CD4-positive, alpha-beta T cell treated with Interleukin-6 for 4 hours (primary cell): ENCODE results near the gene SERPINA5.
"Not testable (repeated sequence)": the region's sequence is repeated elsewhere in the genome, so short reads cannot be mapped to it uniquely, and the experiment has no call there.

Experiments
- DNase-seq: peaks from one replicate; pipeline ENCODE4 v3.0.0-alpha.2; 2020; ENCODE audit warnings: mixed read lengths

Gene SERPINA5

DNA sequence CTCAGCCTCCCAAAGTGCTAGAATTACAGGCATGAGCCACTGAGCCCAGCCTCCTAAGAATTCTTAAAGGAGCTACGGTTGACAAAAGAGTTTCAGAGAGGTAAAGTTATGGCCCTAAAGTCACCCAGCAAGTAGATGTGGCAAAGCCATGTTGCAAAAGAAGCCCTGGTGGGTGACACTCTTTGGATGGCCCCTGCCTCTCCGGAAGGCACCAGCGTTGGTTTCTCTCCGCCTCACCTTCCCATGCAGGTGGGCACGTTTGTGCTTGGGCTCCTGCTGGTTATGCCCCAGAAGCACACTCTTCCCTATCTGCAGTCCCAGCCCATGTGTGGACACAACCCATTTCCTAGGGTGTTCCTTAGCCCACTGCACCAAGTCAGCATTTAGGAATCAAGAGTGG, 21.5 kb downstream of the SERPINA5 start:
- DNase-seq, result no peak

DNA sequence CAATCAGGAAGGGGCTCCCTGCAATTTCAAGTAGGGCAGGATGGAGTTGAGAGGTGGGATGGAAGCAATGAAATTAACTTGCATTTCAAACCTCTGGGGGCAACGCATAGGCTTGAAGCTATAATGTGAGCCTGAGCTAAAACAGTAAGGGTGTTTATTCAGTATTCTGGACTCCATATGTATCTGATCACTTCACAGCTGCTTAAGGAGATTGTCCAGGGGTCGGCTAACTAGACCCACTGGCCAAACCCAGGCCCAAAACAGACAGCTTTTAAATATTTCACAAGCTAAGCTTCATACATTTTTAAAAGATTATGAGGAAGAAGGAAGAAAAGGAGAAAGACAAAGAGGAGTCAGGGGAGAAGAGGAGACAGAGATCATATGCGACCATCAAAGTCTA, 24.1 kb downstream of the SERPINA5 start:
- no peak for DNase-seq

DNA sequence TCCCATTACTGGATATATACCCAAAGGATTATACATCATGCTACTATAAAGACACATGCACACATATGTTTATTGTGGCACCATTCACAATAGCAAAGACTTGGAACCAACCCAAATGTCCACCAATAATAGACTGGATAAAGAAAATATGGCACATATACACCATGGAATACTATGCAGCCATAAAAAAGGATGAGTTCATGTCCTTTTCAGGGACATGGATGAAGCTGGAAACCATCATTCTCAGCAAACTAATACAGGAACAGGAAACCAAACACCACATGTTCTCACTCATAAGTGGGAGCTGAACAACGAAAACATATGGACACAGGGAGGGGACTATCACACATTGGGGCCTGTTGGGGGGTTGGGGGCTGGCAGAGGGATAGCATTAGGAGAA, 27.7 kb downstream of the SERPINA5 start:
- DNase-seq, result not testable (repeated sequence)

DNA sequence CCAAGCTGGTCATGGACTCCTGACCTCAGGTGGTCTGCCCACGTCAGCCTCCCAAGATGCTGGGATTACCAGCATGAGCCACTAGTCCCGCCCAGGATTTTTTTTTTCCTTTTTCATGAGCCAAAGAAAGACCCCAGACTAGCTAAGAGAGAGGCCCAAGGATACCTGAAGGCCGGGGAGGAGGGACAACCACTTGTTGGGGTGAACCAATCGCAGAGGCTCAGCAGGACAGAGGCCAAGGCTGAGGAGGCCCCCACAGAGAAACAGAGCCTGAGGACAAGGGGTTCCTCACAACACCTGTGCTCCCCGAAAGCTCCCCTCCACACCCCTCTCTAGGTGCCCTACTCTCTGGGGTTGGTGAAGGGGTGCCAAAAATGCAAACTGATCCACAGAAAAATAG, 30.0 kb downstream of the SERPINA5 start:
- DNase-seq, result no peak

DNA sequence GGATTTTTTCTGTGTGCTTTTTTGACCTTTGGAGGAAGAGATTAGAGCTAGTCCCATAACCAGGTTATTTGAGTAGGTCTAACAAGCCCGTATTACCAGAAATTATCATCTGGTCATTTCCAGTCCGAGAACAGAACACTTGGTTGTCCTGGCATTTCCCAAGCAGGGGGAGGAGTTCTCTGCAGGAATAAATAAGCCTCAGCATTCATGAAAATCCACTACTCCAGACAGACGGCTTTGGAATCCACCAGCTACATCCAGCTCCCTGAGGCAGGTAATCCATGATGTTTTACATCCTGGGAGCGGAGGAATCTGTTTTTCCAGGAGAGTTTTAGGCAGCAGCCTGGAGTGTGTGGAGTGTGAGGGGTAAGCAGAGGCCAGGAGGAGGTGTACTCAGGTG, 30.9 kb downstream of the SERPINA5 start, which contains the start of gene SERPINA3:
TSS of gene SERPINA3 (plus strand) at position 218 of the 400 bp plus-strand sequence. CDS start 2,051 bp downstream, outside the sequence.
- no peak for DNase-seq

DNA sequence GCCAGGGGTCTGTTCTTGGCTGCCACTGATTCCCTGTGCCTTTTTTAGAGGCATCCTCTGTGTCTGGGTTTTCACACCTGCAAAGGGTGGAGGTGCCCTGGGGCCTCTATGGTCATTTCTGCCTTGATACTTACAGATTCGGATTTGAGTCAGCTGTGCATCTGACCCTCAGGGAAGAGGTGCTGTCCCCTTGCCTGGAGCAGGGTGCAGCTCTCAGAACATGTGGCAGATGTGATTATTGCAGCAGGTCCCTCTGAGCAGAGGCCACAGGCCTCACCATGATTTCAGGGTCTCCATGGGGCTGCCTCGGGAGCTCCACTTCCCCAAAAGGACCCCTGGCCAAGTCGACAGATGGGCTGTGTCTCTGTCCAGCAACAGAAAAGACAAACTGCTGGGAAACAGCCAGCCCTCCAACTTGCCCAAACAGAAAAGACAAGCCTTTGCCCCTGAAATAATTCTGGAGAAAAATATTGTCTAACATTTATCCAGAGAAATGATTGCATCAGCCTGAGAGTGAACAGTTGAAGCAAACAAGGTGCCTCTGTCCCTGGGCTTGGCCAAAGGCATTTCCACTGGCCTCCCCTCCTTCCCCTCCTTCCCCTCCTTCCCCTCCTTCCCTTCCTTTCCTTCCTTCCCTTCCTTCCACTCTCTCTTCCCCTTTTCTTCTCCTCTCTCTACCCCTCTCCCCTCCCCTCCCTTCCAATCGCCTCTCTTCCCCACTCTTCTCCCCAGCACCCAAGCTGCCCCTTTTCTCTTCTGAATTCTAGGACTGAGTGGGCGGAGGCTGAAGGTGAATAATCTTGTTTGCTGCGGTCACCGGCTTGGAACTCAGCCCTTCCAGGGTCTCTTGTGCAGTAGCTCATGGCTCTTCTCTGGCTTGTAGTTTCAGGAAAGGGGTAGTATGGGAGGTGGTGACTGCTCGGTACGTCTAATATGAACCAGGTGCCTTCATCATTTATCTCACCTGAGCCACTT, 31.6 kb downstream of the SERPINA5 start:
- no peak for DNase-seq

DNA sequence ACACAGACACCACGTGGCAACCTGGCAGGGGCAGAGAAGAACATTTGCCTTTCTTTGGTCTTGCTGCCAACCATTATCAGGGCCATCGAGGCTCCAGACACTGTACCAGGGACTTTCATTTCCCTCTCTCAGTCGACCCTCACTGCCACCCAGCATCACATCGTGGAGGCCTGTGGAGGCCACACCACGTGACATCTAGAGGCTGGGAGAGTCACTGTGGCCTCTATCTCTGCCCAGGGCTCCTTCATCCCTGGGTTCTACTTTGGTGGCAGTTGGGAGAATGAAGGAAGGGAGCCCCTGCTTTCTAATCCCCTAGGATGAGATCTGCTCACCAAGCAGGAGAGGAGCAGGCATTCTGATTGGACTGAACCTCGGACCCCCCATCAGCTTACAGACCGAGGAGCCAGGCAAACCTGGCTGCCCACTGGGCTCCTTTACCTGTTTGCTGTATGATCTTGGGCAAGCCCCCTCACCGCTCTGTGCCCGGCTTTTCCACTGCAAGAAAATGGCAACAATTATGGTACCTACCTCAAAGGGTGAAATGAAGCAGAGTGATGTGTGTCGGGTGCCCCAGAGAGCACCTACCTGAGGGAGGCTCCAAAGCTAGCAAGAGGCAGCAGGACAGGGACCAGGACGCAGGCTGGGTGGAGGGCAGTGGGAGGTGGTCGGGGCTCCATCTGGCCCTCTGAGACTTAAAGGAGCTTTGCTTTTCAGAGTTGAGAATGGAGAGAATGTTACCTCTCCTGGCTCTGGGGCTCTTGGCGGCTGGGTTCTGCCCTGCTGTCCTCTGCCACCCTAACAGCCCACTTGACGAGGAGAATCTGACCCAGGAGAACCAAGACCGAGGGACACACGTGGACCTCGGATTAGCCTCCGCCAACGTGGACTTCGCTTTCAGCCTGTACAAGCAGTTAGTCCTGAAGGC, 32.8 kb downstream of the SERPINA5 start:
- DNase-seq, result no peak

DNA sequence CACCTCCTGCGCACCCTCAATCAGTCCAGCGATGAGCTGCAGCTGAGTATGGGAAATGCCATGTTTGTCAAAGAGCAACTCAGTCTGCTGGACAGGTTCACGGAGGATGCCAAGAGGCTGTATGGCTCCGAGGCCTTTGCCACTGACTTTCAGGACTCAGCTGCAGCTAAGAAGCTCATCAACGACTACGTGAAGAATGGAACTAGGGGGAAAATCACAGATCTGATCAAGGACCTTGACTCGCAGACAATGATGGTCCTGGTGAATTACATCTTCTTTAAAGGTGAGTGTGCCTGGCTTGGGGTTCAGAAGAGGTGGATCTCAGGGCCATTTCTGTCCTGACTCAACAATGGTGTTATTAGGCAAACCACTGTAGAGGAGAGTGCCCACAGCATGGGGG, 33.6 kb downstream of the SERPINA5 start:
- no peak for DNase-seq

DNA sequence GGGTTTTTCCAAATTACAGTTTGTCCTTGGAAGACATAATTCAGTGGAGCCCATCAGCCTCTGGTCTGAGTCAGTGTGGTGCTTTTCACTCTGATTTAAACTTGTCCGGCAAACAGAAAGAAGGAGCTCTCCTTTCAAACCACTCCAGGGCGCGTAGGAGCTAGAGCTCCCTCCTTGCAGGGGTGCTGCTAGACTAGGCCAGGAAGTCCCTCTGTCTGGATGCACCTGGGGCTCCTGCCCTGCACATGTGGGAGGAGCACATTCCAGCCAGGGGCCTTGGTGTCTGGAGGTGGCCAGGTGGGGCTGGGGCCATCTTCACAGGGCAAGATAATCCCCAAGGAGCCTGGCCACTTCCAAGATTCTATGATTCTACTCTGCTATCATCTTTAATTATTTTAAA, 34.0 kb downstream of the SERPINA5 start:
- no peak for DNase-seq

DNA sequence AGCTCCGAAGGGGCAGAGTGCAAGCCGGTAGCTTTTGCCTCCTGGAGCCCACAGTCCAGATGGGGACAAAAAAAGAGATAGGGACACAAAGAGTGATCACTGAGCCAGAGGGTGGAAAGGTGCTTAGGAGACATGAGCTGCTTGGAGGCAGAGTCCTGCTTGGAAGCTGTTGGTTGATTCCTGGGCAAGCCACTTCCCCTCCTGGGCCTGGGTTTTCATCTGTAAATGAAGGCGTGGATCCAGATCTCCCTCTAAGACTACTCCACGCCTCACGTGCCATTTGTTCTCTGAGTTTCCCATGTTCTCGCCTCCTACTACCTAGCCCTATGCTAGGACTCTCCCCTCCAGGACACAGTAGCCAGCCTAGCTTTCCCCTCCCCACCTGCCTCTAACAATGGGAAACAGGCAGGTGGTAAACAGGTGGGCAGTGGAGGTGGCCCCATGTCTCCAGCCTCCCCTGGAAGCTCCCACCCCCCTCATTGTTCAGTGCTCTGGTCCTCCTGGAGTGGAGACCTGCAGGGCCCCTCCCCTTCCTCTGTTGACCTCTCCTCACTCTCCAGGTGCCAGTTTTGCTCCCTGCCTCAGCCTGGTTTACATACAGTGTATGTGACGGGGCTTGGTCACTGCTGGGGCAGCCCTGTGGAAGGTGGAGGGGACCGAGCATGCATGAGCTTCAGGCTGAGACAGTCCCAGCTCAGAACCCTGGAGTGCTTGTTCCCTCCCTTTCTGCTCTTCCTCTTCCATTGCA, 34.8 kb downstream of the SERPINA5 start:
- no peak for DNase-seq

DNA sequence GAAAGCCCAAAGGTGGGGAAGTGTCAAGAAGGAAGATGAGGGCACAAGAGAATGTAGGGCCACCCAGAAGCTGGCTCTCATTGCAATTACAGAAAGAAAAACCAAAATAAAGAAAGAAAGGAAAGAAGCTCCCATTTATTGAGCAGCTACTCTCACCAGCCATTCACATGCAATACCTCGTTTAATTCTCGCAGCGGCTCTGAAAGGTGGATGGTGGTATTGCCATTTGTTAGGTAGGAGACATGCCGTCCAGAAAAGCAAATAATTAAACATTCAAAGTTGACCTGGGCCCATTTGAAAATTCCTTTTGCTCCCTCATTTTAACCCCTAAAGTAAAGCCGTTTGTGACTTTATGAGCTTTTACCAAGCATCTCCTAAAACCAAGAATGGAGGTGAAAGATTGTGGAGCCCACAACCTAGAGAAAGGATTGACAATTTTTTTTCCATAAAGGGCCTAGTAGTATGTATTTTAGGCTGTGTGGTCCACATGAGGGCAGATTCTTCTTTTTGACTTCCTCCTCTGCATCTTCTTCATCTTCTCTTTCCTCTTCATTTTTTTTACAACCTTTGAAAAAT, 36.2 kb downstream of the SERPINA5 start:
- DNase-seq, result no peak

DNA sequence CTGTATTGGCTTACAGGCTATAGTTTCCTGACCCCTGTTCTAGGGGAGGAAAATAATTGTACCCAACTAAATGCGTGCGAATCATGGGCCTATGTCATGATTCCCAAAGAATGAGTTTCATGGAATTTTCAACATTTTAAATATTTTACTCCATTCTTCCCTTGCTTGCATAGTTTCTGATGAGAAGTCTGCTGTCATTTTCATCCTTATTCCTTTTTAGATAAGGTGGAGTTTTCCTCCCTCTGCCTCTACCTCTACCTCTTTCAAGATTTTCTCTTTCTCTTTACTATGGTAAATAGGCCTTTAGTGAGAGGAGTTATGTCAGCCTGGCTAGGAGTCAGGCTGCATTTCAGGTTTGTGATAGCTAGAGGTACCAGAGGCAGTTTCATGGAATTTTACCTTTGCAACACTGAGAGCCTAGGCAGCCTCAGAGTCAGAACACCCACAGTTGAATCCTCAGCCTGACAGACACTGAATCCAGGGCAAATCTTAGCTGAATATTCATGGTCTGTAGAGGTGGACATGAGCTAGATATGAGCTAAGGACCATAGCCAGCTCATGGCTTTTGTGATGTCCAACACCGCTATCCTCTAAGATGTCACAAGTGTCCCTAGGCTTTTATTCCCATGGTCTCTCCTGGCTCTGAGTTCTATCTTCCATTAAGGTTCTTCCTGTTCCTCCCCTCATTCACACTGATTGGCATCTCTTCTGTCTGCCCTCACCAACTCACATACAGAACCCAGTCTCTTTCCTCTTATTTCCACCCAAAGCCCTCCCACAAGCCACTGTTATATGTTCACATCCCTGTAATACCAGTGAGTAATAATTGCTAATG, 37.0 kb downstream of the SERPINA5 start:
- DNase-seq, result no peak

DNA sequence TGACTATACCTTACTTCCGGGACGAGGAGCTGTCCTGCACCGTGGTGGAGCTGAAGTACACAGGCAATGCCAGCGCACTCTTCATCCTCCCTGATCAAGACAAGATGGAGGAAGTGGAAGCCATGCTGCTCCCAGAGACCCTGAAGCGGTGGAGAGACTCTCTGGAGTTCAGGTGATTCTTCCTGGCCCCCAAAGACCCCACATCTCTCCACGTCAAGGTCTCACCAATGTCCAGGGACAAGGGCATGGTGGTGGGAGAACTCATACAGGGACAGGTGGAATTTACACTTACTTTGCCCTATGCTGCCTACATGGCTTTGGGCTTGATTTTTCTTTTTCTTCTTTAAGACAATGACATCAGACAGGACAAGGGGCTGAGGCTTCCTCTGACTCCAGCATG, 38.1 kb downstream of the SERPINA5 start:
- no peak for DNase-seq

DNA sequence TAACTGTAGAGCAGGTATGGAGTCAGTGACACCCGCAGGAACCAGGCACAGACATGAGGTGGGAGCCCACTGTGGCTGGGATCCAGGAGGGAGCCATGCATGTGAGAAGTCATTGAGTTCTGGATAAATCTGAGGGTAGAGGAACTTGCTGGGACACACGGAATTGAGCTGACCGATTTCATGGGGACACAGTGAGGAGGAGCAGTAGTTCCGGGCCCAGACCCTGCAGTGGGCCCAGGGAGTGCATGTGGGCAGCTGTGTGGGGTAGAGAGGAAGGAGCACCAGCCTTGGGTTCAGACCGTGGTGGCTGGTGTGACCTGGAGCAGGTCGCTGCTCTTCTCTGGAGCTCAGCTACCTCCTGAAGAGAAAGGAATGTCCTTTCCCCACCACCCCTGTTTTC, 39.4 kb downstream of the SERPINA5 start:
- no peak for DNase-seq

DNA sequence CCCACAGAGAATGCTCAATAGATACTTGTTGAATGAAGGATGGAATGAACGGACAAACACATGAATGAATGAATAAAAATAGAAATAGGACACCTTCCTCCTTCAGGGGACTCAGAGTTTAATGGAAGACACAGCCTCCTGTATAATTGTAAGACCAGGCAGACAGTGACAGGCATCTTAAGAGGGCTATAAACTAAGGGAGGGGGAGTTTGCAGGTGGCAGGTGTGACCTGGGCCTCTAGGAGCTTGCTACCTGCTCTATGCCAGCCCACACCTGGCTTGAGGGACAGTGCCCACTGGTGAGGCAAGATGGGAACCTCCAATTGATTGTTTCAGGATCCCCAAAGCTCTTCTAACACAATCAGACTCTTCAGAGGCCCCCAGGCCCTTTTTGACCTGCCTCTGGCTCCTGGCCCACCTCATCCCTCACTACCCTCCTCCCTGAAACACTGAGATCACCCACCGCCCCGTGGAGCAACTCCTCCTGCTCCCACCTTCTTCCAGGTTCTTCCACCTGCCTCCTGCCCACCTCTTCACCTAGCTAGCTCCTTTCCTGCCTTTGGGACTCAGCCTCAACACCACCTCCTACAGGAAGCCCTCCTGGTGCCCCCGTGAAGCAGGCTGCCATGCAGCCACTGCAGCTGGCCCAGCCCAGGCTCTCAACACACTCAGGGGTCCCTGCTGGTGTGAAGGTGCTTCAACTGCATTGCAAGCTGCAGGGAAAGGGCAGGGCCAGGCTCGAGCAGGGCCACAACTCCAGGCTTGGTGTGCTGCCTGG, 40.3 kb downstream of the SERPINA5 start:
- DNase-seq, result no peak

DNA sequence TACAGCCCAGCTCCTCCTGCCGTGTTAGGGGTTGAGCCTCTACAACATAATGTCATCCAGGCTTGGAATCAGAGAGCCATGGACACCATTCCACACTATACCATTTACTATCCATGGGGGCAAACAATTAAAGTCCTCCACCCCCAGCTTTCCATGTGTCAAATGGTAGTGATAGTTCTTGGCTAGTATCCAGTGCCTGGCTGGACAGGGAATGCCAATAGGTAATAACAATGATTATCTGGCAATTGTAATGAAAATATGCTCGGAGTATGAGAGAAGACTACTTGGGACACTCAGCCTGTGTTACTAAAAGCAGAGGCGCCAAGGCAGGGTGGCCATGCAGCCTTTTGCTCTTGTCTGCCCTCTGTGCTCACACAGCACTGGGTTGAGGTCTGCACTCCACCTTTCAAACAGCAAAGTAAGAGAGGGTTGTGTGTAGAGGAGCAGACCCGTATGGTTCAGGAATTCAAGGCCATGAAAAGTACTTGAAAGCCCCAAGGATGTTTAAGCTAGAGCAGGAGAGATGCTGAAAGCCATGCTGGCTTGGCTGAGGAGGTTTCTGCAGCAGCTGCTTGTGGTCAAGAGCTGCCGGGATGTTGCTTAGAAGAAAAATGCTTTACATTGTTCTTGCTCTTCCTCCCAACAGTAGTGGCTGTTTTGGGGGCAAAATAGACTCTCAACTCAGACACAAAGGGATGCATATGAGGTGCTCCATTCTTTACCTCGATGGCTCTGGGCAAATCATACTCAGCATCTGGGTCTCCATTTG, 41.6 kb downstream of the SERPINA5 start:
- no peak for DNase-seq

DNA sequence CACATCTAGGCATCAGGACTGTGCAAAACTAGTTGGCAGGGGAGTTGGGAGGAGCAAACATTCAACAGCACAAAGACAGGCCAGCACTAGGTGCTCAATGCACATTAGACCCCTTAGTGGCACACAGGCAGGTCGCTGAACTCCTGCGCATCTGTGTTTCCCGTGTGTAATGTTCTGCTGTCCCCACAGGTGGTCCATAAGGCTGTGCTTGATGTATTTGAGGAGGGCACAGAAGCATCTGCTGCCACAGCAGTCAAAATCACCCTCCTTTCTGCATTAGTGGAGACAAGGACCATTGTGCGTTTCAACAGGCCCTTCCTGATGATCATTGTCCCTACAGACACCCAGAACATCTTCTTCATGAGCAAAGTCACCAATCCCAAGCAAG, 42.2 kb downstream of the SERPINA5 start:
- no peak for DNase-seq

DNA sequence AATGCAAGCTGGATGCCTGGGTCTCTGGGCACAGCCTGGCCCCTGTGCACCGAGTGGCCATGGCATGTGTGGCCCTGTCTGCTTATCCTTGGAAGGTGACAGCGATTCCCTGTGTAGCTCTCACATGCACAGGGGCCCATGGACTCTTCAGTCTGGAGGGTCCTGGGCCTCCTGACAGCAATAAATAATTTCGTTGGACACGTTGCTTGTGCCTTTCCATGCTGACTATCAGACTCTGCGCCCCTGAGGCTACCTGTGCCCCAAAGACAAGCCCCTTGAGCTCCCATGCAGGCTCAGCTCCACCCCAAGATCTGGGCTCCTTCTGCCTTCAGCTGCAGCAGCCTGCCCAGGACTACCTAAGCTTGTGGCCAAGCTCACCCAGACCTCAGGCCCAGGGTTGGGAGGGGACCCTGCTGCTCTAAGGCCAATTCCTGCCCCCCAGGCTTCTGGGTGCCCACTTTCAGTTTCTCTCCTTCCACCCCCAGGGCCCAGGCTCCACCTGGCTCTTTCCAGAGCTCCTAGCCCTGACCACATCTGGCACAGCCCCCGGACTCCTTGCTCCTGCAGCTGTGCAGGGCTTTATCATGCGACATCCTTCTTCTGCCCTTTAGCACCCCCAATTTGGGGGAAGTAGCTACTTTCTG, 42.8 kb downstream of the SERPINA5 start:
- DNase-seq, result no peak
